GM21423 (cell line): ENCODE data around the gene PREX1.

Experiments used
- ATAC-seq: cut with Tn5 transposase; IDR thresholded peaks from one replicate; pipeline ENCODE4 v1.9.1; 2021; ENCODE audit warnings: mild to moderate bottlenecking, moderate library complexity; ENCODE audit not compliant: unreplicated experiment

Gene PREX1

DNA sequence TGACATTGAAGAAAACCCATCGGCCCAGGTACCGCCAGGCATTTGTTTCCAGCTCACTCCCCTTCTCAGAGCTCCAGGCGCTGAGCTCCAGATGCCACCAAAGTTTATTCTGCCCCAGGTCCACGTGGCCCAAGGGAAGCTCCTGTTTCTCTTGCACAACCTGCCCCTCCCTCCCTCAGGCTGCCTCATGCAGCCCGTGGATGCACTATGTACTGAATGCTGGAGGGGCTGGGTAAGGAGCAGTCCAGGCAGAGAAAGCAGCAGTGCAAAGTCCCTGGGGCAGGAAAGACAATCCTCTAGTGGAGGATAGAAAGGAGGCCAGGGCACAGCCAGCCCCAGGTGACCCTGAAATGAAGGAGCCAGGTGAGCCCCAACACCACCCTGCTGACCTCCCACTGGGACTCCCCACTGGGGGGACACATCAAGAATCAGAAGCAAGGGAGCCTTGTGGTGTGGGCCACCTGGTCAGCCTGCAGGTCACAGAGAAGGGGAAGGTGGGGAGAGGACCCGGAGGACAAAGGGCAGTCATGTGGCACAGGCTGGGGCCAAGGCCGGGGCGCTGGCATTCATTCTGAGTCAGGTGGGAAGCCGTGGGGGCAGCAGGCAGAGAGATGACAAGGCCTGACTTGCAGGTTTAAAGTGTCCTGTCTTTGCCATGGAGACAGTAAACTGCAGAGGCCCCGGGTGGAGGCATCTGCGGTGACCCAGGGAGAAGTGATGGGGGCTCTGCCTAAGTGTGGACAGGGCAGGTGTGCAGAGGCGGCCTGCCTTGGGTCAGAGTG, 230.1 kb downstream of the PREX1 start:
- no peak for ATAC-seq

DNA sequence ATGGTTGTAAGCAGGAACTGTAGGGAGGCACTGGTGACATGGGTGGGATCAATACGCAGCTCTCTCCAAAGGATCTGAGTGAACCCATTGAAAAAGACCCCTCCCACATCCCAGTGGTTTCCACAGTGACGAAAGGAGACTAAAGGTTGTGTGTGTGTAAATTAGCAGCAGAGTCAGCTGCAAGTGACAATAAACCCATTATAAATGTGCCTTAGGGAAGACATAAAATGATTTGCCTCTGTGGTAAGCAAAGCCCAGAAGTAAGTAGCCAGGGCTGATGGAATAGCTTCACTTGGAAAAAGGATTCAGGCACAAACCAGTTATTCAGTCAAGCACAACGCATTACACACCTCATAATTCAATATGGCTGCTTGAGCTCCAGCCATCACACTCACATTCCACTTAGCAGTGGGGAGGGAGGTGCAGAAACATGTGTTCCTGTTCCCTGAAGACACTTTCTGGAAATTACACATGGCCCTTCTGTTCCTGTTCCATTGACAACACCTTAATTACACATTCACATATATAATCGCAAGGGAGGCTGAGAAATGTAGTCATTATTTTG, 231.4 kb downstream of the PREX1 start:
- ATAC-seq: no peak

DNA sequence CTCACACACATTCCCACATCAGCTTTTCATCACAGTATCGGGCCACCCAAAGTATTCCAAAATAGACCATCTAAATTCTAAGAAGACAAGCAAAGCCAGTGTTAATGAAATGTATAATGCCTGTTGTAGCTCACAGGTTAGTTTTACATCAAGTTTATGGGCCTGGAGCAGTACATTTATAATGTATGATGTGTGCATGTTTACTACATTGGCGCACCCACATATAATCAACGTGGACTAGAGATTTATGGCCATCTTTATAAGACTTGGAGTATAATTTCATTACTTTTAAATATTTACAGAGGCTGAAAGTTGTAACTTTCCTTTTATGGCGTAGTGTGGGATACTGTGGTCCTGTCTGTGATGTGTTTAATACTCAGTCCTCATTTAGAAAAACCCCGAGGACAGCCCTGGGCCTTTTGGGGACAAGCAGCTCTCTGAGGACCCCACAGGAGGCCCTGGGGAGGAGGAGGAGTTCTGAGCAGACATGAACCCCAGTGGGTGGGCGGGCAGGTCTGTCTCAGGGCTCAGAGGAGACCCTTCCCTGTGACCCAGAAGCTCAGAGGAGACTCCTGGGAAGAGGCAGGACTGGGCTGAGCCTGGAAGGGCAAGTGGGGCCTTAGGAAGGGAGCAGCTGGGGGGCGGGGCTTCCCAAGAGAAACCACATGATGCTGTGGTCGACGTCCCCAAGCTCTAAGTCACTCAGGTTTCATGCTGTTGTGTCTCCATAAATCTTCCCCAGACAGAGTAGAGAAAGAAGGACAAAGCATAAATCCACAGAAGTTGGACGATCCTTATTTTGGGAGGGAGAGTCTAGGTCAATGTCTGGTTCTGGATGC, 232.1 kb downstream of the PREX1 start:
- ATAC-seq: no peak

DNA sequence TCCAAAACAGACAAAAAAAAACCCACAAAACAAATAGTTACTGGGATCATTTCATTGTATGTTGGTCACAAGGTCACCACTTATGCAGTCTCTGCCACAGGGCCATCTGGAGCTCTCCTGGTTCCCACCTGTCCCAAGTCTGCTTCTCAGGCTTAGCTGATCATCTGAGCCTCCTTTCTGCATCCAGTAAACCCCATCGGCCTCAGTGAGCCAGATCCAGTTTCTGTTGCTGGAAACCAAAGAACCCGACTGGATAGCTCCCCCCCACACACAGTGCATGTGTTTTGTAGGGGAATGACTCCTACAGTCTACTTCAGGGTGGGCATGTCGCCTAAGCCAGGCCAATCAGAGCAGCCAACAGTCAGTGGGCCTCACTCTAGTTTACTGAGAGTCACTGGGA, 233.3 kb downstream of the PREX1 start:
- ATAC-seq: no peak

DNA sequence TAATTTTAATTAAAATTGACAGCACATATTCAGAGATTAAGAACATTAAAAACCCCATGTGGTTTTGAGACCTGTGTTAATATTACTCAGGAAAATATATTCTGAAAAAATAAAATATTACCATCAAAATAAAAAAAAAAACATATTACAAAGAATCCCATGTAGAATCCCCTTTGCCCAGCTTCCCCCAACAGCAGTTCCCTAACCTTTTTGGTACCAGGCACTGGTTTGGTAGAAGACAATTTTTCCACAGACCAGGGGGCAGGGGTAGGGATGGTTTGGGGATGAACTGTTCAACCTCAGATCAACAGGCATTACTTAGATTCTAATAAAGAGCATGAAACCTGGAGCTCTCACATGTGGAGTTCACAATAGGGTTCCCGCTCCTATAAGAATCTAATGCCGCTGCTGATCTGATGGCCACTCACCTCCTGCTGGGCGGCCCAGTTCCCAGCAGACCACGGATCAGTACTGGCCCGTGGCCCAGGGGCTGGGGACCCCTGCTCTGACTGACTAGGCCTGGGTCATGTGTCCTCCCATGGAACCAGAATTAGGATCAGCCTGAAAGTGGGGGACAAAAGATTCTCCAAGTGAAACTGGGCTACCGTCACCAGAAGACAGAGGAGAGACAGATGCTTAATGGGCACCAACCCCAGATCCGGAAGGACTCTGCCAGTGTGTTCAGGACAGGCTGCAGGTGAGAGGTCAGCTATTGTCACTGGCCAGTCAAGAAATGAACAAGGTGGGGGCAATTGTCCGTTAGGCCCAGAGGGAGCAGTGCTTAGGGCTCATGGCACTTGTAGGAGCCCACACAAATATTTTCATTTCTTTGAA, 235.5 kb downstream of the PREX1 start:
- no peak for ATAC-seq

DNA sequence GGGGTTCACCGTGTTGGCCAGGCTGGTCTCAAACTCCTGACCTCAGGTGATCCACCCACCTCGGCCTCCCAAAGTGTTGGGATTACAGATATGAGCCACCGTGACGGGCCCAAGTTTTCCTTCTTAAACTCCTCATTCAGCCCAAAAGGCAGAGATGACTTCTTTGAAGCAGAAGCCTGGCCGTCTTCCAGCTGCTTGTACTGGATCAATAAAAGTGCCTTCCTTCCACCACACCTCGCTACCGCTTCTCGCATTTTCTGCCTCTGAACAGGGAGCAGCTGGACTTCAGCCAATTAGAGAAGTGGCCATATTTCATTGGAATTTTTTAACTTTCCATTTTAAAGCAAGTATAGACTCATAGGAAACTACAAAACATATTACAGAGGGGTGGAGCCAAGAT, 241.1 kb downstream of the PREX1 start:
- no peak for ATAC-seq

DNA sequence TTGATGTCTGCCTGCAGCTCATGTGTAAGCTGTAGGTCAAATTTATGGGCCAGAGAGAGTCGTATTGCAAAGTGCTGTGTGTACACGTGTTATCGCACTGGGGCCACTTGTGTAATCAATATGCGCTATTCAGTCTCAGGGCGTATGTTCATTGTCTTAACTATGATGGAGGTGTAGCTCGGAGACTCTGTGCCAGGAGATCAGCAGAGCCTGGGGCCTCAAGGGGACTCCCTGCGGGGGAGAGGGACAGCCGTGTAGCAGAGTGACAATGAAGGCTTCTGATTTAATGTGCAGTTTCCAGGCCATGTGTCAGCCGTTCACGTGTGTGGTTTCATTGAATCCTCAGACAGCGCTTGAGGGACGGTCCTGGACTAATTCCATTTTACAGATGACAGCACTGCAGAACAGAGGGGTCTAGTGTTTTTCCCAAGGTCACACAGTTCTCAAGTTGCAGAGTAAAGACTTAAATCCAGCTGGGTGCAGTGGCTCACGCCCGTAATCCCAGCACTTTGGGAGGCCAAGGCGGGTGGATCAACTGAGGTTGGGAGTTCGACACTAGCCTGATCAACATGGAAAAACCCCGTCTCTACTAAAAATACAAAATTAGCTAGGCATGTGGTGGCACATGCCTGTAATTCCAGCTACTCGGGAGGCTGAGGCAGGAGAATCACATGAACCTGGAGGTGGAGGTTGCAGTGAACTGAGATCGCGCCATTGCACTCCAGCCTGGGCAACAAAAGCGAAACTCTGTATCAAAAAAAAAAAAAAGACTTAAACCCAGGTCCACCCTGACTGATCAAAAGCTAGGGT, 242.5 kb downstream of the PREX1 start:
- no peak for ATAC-seq

DNA sequence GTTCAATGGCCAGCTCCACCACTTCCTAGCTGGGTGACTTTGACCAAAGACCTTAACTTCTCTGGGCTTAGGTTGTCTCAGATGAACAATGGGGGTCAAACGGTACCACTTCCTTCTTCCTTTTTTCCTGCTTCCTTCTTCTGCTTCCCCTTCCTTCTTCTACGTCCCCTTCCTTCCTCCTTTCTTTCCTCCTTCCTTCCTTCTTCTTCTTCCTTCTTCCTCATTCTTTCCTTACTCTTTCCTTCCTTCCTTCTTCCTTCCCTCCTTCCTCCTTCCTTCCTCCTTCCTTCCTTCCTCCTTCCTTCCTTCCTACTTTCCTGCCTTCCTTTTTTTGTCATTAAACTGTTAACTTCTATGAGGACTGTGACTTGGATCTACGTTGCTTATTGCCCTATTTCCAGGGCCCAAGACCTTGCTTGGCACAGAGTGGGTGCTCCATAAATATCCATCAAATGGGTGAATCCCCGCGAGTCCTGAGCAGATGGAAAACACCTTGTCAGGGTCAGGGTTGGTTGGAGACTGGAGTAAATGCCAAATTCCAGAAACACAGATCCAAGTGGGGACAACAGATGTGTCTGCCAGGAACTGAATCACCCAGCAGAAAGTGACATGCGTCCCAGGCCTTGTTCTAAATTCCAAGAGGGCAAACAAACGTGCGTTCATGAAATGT, 243.3 kb downstream of the PREX1 start:
- no peak for ATAC-seq

DNA sequence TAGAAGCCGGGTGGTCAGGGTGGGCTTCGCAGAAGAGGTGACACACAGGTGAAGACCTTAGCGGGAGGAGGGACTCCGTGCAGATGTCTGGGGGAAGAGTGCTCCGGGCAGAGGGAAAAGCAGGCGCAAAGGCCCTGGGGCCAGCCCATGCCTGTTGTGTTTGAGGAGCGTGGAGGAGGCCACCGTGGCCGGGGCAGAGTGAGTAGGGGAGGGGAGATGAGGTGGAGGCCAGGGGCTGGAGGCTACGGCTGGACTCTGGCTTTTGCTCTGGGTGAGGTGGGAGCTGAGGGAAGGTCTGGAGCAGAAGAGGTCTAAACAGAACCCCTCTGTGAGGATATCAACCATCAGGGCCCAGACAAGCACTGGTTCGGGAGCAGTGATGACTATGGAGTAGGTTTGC, 244.0 kb downstream of the PREX1 start:
- no peak for ATAC-seq

DNA sequence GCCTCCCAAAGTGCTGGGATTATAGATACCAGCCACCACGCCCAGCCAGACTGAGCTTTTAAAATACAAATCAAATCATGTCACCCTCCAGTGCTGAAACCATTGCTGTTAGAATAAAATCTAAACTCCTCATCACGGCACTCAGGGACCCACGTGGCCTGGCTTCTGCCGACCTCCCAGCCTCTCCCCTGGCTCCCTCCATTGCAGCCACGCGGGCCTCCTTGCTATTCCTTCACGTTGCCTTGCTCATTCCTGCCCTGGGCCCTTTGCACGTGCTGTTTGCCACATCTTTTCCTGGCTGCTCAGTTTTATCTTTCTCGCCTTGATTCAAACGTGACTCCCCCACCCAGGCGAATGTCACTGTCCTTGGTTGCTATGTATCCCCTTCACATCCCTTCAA, 244.6 kb downstream of the PREX1 start:
- no peak for ATAC-seq

DNA sequence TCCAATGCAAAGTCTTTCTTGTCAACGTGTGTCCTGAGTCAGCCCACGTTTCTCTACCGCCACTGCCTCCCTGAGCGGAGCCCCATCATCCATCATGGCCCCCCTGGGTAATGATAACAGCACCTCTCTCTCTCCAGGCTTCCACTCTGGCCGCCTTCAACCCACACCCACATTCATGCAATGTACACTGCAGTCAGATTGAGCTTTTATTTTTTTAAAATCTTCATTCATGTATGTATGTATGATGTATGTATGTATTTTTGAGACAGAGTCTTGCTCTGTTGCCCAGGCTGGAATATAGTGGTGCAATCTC, 245.2 kb downstream of the PREX1 start:
- no peak for ATAC-seq

DNA sequence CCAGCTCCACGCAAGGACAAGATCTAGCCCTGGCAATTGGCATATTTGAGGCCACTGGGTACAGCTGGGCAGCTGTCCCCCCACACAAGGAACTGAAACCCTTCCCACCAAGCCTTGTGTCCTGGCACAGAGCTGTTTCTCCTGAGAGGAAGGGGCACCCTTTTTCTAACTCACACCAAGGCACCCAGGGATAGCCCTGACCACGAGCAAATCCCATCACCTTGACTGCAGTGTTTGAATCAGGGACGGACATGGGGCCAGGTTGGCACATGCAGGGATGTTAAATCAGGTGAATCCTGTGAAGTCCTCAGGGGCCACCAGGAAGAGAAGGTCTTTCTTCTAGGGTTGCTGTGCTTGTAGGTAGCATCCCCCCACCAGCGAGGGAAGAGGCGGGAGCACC, 246.6 kb downstream of the PREX1 start:
- no peak for ATAC-seq

DNA sequence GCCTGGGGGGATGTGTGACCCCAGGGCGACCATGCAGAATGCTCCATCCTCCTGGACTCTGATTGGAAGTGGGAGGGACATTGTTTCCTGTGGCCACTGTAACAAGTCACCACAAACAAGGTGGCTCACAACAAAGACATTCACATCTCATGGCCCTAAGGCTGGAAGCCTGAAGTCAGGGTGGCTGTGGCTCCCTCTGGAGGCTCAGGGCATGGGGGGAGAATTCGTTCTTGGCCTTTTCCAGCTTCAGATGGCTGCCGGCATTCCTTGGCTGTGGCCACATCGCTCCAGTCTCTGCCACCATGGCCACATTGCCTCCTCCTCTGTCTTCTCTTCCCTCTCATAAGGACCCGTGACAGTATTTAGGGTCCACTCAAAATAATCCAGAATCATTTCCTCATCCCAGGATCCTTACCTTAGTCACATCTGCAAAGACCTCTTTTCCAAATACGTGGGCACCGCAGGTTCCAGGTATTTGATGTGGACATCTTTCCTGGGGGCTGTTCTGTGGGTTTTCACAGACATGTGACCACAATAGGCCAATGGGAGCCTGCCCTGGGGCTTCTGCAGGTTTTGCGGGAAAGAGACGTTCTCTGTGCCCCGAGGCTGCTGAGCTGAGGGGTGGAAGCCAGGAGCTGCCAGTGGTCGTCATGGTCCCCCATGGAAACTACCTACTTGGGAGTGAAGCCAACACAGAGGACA, 249.3 kb downstream of the PREX1 start:
- no peak for ATAC-seq

DNA sequence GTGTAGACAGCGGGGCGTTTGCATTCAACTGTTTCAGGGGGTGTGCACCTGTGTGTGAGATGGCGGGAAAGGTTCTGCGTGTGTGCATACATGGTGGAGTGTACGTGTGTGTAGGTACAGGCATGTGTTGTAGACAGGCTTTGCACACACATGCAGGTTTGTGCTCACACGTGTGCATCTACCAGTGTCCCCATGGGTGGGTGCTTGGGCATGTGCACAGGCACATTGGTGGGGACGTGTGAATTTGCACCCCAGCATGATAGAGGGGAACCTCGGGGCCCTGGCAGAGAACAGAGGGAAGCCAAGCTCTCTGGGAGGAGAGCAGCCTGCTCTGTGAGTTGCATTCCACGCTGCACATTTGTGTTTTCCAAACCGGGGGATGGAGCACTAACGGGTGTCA, 250.2 kb downstream of the PREX1 start:
- ATAC-seq: no peak

DNA sequence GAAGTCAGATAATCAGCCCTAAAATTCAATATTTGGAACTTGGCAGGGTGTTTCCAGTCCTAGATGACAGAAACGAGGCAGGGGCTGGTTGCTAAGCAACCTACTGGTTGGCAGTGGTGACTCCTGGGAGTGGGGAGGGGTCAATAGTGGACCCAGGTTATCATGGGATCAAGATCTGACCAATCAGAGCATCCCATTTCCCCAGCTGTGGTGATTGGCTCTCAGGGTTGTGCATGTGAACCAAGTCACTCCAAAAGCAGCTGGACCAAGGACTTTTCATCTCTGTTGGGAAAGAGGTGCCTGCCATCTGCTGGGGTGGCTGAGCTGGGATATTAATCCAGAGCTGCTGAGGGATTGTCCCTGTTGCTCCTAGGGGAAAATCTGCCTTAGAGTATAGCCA, 253.4 kb downstream of the PREX1 start:
- no peak for ATAC-seq
